Activated gamma-delta T cell (primary cell): Measurements from ENCODE around the gene NHEJ1.

Experiments
- DNase-seq: peaks from one replicate; lab custom pipeline; 2025; lab: John Stamatoyannopoulos, UW

The NHEJ1 gene

GRCh38 chr2:219123356-219124135 lies 37.1 kb downstream of the NHEJ1 start:
- no peak for DNase-seq

GRCh38 chr2:219122202-219122980 lies 38.2 kb downstream of the NHEJ1 start:
- DNase-seq = no peak

GRCh38 chr2:219120082-219120481 lies 40.5 kb downstream of the NHEJ1 start:
- DNase-seq = no peak

- DNase-seq = no peak
These were observed 41.1 kb downstream of the NHEJ1 start for GRCh38 chr2:219119422-219120043.

GRCh38 chr2:219118504-219118903 lies 42.1 kb downstream of the NHEJ1 start:
- DNase-seq = no peak

- no peak for DNase-seq
These were observed 43.6 kb downstream of the NHEJ1 start for GRCh38 chr2:219116776-219117646.

GRCh38 chr2:219112651-219113338 lies 47.8 kb downstream of the NHEJ1 start:
- DNase-seq = no peak

- DNase-seq = no peak
These were observed 48.6 kb downstream of the NHEJ1 start for GRCh38 chr2:219112062-219112406.

- no peak for DNase-seq
These were observed 49.1 kb downstream of the NHEJ1 start for GRCh38 chr2:219111375-219112061.

GRCh38 chr2:219109471-219109870 lies 51.1 kb downstream of the NHEJ1 start:
- DNase-seq = no peak

- DNase-seq = no peak
These were observed 52.9 kb downstream of the NHEJ1 start for GRCh38 chr2:219107758-219108157.

GRCh38 chr2:219106251-219106650 lies 54.4 kb downstream of the NHEJ1 start:
- DNase-seq = no peak

- no peak for DNase-seq
These were observed 56.2 kb downstream of the NHEJ1 start for GRCh38 chr2:219104107-219105035.

GRCh38 chr2:219099329-219099728 lies 61.3 kb downstream of the NHEJ1 start:
- DNase-seq = no peak

- no peak for DNase-seq
These were observed 65.1 kb downstream of the NHEJ1 start for GRCh38 chr2:219095406-219095935.

GRCh38 chr2:219094171-219094570 lies 66.4 kb downstream of the NHEJ1 start:
- DNase-seq = no peak

GRCh38 chr2:219090436-219091299 lies 69.9 kb downstream of the NHEJ1 start:
- DNase-seq = no peak

GRCh38 chr2:219089330-219089729 lies 71.3 kb downstream of the NHEJ1 start:
- DNase-seq = no peak
